DMS53 treated with DMSO at 0.1 percent for 48 hours (cell line): Measurements from ENCODE around the gene ACOT2.

Experiments
- DNase-seq: peaks from one replicate; lab custom pipeline; 2025; ENCODE audit not compliant: unreplicated experiment; lab: John Stamatoyannopoulos, UW

ACOT2 gene

GRCh38 chr14:73613046-73613383 lies 44.0 kb downstream of the ACOT2 start:
- no peak for DNase-seq

- DNase-seq = peak; percentile 17
These were observed 44.5 kb downstream of the ACOT2 start for GRCh38 chr14:73613419-73613963.

- DNase-seq = no peak
These were observed 47.8 kb downstream of the ACOT2 start for GRCh38 chr14:73616831-73617230.

DNA sequence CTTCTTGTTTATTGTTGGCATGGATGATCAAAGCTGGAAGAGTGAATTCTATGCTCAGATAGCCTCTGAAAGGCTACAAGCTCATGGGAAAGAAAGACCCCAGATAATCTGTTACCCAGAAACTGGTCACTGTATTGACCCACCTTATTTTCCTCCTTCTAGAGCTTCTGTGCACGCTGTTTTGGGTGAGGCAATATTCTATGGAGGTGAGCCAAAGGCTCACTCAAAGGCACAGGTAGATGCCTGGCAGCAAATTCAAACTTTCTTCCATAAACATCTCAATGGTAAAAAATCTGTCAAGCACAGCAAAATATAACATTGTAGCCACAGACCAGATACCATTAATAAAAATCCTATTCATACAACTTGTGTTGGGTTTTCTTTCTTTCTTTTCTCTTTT lies 50.5 kb downstream of the ACOT2 start:
- DNase-seq = no peak

DNA sequence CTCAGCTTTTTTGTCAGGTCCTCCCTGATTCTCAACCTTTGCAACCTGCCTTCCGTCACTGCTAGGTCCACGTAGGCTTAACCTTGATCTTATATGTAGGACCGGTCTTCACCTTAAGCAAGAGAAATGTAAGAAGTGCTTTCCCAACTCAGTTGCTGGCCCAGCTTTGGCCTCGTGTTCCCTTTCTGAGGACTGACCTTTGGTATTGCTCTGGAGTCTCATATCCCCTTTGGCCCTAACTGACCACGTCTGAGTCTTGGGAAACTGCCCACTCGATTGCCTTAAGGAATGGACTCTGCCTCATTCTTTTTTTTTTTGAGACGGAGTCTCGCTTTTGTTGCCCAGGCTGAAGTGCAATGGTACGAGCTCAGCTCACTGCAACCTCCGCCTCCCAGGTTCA lies 51.3 kb downstream of the ACOT2 start:
- DNase-seq = no peak

GRCh38 chr14:73623504-73624054 lies 54.6 kb downstream of the ACOT2 start:
- no peak for DNase-seq
